Measurements from ENCODE around the gene USH2A.
"Not testable (repeated sequence)": the region's sequence is repeated elsewhere in the genome, so short reads cannot be mapped to it uniquely, and the experiment has no call there.

The USH2A gene

DNA sequence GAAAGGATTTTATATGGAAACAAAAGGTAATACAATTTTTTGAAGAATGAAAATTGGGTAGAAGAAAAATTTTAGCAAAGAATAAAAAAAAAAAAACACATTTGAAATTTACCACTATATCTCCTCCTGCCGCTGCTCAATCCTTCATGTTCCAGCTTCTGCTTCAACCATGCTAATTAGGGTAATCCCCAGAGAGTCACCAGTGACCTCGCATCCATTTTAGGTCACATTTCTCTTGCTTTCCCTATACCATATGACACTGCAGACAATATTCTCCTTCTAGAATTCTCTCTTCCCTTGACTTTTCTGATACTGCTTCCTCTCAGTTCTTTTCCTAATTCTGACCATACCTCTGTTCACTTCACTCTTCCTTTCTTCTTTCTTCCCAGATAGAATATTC, 237.1 kb downstream of the USH2A start:
- no peak for DNase-seq

DNA sequence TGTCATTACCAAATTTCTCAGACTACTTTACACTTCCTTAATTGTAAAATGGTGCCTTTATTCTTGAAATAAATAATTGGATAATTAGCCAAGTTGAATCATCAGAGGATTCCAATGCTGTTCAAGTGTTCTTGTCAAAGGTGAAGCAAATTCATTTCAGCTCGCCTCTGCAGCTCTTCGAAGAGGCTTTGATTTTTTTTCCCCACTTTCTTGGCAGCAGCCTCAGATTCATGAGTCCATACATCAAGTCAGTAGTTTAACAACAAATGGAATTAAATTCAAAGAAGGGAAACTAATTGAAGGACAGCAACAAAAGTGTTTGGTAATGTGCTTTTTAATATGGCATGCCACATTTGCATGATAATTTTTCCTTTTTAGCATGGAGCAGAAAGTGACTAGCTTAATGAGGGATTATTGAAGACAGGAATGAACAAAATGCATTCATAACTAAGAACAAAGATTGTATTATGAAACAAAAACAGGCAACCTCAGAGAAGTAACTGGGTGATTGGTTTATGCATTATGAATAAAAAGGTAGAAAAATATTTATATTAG, 239.0 kb downstream of the USH2A start:
- no peak for DNase-seq

DNA sequence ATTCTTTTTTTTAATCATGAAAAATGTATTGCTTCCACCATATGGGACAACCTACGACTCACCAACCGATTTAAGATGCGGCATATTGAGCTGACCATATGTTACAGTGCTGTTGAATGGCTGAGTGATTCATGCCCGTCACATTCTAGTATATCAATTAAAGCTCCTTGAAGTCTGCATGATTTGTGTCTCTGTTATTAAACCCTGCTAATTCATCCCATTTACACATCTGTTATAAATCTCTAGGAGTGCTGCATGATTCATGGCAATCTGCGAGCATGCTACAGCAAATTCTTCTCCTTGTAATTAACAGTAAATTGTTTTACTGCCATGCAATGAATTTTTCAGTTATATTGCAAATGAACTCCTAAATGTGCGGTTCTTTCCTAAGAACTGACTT, 239.8 kb downstream of the USH2A start:
- no peak for DNase-seq

DNA sequence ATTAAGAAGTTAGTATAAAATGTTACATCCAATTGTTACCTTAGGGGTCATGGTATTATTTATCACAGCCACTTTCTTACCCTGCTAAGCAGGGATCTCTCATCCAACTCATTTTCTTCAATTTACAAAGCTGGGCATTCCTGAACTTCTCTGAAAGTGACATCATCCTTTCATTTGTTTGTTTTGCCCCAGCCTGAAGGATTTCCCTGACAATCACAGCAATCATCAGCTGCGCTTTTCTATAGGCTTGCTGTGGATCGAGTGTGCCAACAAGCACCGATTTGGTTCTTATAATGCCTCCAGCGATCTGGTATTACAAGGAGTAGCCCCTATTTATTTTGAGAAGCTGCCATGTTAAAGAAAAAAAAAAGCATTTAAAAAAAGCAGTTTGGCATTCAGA, 240.2 kb downstream of the USH2A start:
- DNase-seq: no peak

DNA sequence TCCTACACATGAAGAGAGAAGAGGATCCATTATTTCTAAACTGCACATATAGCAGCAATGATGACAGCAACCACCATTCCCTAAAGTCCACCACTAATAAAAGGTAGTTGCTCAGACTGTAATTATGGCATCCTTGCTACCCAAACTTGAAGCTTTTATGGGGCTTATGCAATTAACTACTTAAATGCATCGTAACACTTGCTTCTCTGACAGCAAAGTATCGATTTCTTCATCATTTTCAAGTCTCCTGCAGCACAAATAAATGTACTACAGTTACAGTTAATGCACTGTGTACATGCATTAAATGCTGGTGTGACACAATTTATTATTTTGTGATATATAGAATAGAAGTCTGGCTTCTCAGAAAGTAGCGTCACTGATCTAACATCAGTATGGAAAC, 241.7 kb downstream of the USH2A start:
- no peak for DNase-seq

DNA sequence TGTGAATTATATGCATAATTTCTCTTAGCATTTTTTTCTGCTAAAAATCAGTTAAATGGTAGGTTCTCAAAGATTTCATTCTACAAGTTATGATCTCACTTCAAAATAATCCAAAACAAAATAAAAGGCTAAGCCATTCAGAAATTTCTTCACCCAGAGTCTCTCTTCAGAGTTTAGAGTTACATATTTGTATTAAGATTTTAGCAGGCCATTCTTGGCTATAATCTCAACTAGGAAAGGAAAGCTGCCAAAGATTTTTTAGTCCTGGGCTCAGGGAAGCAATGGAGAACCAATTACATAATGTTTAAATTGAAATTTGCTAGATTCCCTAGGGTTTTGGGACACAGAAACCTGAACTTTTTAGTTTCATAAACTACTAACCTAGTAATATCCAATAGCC, 245.0 kb downstream of the USH2A start:
- no peak for DNase-seq

DNA sequence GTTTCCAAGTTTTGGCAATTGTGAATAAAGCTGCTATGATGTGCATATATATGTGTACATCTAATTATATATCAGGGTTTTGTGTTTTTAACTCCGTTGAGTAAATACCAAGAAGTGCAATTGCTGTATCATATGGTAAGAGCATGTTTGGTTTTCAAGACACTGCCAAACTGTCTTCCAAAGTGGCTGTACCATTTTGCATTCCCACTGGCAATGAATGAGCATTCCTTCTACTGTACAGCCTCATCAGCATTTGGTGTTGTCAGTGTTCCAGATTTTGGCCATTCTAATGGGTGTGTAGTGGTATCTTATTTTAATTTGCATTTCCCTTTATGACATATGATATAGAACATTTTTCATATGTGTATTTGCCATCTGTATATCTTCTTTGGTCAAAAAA, 246.3 kb downstream of the USH2A start:
- DNase-seq: no peak

- no peak for DNase-seq
Observed at GRCh38 chr1:216175714-216176113, 247.5 kb downstream of the USH2A start.

- no peak for DNase-seq
Observed at GRCh38 chr1:216173376-216173995, 249.8 kb downstream of the USH2A start.

DNA sequence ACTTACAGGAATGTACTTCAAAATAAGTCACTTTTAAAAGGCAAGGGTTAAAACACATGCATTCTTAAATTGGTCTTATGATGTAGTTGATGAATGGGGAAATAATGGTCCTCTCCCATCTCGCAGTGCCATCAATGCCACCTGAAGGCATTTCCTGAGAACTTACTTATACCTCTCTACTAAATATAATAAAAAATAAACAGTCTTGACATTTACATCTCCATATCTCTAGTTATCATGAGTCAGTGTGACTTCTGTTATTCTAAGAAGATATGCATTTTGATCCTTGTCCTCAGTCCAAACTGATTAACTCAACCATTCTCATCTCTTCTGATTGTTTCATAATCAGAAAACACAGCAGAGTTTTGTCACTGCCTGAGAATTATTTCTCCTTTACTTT, 253.9 kb downstream of the USH2A start:
- DNase-seq: no peak

GRCh38 chr1:216168546-216168945, 254.7 kb downstream of the USH2A start:
- no peak for DNase-seq

DNA sequence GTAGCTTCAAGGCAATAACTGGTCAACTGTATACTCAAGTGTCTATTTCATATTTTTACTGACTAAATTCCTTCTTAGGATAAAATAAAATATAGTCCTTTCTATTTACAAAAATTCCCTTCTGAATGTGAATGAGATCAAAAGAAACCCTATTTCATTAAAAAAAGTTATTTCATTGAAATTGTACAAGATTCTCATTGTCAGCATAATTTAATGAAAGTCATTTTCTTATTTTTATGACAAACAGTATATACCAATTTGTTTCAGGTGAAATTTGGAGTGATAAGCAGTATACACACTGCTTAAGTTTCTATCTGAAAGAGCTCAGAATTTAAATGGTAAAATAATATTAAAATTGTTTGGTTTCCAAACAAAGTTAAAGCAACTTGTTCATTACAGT, 269.2 kb downstream of the USH2A start:
- DNase-seq: no peak

DNA sequence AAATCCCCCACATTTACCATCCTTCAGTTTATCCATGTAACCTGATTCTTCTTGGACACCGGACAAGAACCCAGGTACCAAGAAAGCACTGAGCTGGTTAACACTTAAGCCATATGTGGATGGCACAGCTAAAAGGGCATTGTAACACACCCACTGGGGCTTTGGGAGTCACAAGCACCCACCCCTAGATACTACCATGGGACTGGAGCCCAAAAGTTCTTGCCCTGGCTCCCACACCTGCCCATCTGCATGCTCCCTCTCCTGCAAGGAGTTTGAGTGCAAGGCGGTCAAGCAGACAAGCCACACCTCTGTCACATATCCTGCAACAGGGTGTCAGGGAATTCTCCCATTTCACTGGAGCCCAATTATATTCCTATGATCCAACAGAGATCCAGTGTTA, 270.1 kb downstream of the USH2A start:
- DNase-seq: no peak

DNA sequence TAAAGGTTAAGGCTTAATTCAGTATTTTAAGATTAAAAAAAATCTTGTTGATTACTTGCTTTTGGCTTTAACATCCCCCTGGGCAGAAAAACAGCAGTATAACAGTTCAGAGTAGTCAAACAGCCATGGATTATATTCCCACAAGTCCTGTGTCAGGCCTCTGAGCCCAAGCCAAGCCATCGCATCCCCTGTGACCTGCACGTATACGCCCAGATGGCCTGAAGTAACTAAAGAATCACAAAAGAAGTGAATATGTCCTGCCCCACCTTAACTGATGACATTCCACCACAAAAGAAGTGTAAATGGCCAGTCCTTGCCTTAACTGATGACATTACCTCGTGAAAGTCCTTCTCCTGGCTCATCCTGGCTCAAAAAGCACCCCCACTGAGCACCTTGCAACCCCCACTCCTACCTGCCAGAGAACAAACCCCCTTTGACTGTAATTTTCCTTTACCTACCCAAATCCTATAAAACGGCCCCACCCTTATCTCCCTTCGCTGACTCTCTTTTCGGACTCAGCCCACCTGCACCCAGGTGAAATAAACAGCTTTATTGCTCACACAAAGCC, 277.7 kb downstream of the USH2A start:
- not testable (repeated sequence) for DNase-seq

DNA sequence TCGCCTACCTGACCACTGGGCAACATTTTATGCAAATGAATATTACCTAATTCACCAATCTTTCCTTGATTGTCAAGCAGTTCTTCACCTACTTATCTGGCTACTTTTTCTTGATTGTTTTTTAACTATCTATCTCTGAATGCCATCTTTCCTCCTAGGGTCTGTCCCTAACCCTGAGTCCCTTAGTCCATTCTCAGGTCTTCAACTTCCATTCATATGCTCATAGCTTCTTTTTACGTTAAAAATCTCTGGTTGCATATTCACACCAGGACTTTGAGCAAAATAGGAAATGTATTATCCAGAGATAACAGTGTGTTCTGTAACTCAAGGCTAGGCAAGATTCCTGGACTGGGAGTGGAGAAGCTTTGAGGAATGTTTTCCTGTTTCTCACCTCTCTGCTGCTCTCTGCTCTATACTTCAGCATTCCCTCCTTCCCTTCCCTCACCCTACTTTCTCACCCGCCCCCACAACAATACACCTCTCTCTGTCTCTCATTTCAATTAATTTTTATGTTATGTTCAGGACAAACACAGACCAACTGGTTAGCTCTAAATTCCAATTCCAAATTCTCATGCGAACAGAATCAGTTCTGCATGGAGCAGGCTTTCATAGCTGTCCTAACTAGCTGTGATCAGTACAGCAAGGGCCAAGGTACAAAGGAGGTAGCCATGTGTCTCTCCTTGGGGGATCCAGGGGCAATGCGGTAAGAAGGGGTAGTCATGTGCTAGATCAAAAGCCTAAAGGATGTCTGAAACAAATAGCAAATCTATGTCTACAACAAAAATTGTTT, 278.4 kb downstream of the USH2A start:
- no peak for DNase-seq

DNA sequence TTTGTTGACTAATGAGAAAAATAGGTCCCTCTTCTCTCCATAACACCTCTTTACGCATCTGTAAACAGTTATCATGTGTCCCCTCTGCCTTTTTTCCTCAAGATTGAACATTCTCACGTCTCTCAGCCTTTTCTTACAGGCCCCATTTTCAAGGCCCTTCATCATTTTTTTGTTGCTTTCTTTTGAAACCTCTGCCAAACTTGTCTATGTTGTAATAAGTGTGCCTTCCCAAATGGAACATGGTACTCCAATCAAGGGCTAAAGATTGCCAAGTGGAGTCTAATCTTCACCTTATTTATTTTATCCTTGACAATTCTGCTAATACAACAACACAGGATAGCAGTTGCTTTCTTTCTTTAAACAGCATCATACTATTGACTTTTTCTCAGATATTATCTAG, 280.3 kb downstream of the USH2A start:
- DNase-seq: no peak

DNA sequence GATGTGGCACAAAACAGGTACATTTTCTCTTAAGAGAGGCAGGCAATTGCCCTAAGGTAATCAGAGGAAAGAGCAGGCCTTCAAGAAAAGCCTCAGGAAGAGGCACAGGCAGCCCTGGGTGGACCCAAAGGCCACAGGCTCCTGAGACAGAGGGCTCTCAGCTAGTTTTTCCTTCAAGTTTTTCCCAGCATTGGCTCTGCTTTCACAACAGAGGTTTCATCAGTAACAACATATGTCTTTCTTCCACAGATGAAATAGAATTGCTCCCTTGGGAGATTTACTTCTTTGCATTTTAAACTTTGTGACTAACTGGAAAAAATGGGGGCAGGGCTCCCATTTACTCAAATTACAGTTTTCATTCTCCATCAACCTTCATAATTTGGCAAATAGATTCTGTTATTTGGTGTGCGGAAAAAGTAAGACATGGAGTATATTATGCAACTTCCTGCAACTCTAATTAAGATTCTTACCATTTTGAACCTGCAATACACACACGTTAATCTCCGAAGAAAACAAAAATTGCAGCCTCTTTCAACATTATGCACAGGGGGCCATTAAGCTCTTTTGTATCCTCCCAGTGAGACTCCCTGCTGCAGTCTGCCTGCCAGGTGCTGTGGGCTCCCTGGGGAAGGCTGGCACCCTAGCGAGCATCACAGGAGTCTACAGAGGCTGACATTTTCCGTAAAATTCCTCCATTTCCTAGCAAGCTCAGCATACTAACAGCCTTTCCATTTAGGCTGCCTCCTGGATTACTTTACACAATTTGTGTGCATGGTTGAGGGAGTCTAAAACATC, 282.3 kb downstream of the USH2A start:
- no peak for DNase-seq

- no peak for DNase-seq
Observed at GRCh38 chr1:216124192-216124781, 299.0 kb downstream of the USH2A start.

- no peak for DNase-seq
Observed at GRCh38 chr1:216123446-216124191, 299.6 kb downstream of the USH2A start.

GRCh38 chr1:216119600-216119999, 303.6 kb downstream of the USH2A start:
- no peak for DNase-seq

DNA sequence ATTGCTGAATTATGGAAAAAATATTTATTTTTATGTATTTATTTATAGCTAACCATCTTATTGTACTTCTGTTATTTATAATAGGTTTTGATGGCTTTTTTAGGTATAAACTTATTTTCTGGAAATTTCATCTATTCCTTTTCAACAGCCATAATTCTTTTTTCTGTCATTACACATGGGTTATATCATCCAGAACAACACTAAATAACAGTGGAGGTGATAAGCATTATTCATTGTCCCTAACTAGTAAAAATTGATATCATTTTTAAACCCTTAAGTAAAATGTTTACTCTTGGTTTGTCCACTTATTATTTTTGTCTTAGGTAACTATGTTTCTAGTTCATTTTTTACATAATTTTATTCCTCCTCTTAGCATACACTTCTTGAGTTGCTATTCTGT, 309.1 kb downstream of the USH2A start:
- no peak for DNase-seq

- no peak for DNase-seq
Observed at GRCh38 chr1:216113181-216113580, 310.1 kb downstream of the USH2A start.

All from activated CD4-positive, alpha-beta T cell treated with anti-CD3 and anti-CD28 coated beads for 4 hours (primary cell).